Liver (tissue), 9 donors: ENCODE measurements around the gene DYNLT1. TPM values are rescaled to one million over a fixed set of nuclear protein-coding genes. Genes with fewer than 3 reads are reported as not detected.
"Not testable (repeated sequence)": the region's sequence is repeated elsewhere in the genome, so short reads cannot be mapped to it uniquely, and the experiment has no call there.

ENCODE experiments used
- DNase-seq: peaks from one replicate; pipeline ENCODE4 v3.0.0-alpha.2; 2017; ENCODE audit warnings: low spot score
- H3K27ac ChIP-seq, 2 donors: one replicate each; pipeline ENCODE4 v1.7.0; 2013; ENCODE audit warnings: inconsistent platforms in 2 of 2, low read length in 2 of 2, control low read depth in 1 of 2, low read depth in 1 of 2, mild to moderate bottlenecking in 1 of 2
- H3K27me3 ChIP-seq, 4 donors: one replicate each; pipeline versions ENCODE4 v1.6.1 to v1.7.0; 2013; ENCODE audit warnings: low read length in 3 of 4, inconsistent platforms in 1 of 4, mild to moderate bottlenecking in 1 of 4, moderate library complexity in 1 of 4; ENCODE audit not compliant: control insufficient read depth in 4 of 4, insufficient read depth in 4 of 4
- H3K36me3 ChIP-seq, 4 donors: one replicate each; pipeline versions ENCODE4 v1.6.1 to v1.7.0; 2013; ENCODE audit warnings: low read length in 3 of 4, mild to moderate bottlenecking in 3 of 4, low read depth in 1 of 4, moderate library complexity in 1 of 4; ENCODE audit not compliant: control insufficient read depth in 4 of 4, insufficient read depth in 3 of 4
- H3K4me1 ChIP-seq, 4 donors: one replicate each; pipeline versions ENCODE4 v1.6.1 to v1.7.0; 2013; ENCODE audit warnings: low read length in 3 of 4, mild to moderate bottlenecking in 3 of 4, moderate library complexity in 1 of 4; ENCODE audit not compliant: control insufficient read depth in 4 of 4, insufficient read depth in 4 of 4
- H3K4me3 ChIP-seq, 3 donors: one replicate each; pipeline versions ENCODE4 v1.6.1 to v1.7.0; 2013; ENCODE audit warnings: low read length in 3 of 3, control low read depth in 1 of 3, low read depth in 1 of 3, mild to moderate bottlenecking in 1 of 3
- H3K9ac ChIP-seq, 2 donors: one replicate each; pipeline ENCODE4 v1.7.0; 2013; ENCODE audit warnings: low read length in 2 of 2, mild to moderate bottlenecking in 2 of 2, moderate library complexity in 2 of 2, control low read depth in 1 of 2, low read depth in 1 of 2
- H3K9me3 ChIP-seq, 4 donors: one replicate each; pipeline versions ENCODE4 v1.6.1 to v1.7.0; 2013; ENCODE audit warnings: low read length in 3 of 4; ENCODE audit not compliant: control insufficient read depth in 4 of 4
- ATF3 ChIP-seq: IDR thresholded peaks from 2 replicates; pipeline ENCODE4 v1.6.1; 2016; ENCODE audit warnings: antibody characterized with exemption
- EGR1 ChIP-seq, 2 donors: IDR thresholded peaks; 2 replicates each; pipeline ENCODE4 v1.6.1; 2016 to 2018; ENCODE audit warnings: antibody characterized with exemption in 2 of 2, low read depth in 2 of 2
- FOXA1 ChIP-seq: IDR thresholded peaks from 2 replicates; pipeline ENCODE4 v1.6.1; 2016; ENCODE audit warnings: antibody characterized with exemption
- FOXA2 ChIP-seq: IDR thresholded peaks from 2 replicates; pipeline ENCODE4 v1.6.1; 2016; ENCODE audit warnings: antibody characterized with exemption
- GABPA ChIP-seq, 2 donors: IDR thresholded peaks in 1 of 2; conservative IDR thresholded peaks in 1 of 2; 2 replicates each; pipeline ENCODE4 v1.6.1; 2016; ENCODE audit warnings: antibody characterized with exemption in 2 of 2, mild to moderate bottlenecking in 1 of 2, moderate library complexity in 1 of 2
- HNF4A ChIP-seq, 2 donors: conservative IDR thresholded peaks; 2 replicates each; pipeline ENCODE4 v1.6.1; 2016; ENCODE audit warnings: antibody characterized with exemption in 2 of 2, mild to moderate bottlenecking in 2 of 2
- HNF4G ChIP-seq: IDR thresholded peaks from 2 replicates; pipeline ENCODE4 v1.6.1; 2016; ENCODE audit warnings: antibody characterized with exemption
- JUND ChIP-seq, 2 donors: IDR thresholded peaks; 2 replicates each; pipeline ENCODE4 v1.6.1; 2016; ENCODE audit warnings: antibody characterized with exemption in 2 of 2
- MAX ChIP-seq: IDR thresholded peaks from 2 replicates; pipeline ENCODE4 v1.6.1; 2016; ENCODE audit warnings: antibody characterized with exemption
- NR2F2 ChIP-seq: IDR thresholded peaks from 2 replicates; pipeline ENCODE4 v1.6.1; 2016; ENCODE audit warnings: antibody characterized with exemption
- RAD21 ChIP-seq, 2 donors: IDR thresholded peaks; 2 replicates each; pipeline ENCODE4 v1.6.1; 2016; ENCODE audit warnings: antibody characterized with exemption in 2 of 2, mild to moderate bottlenecking in 2 of 2
- RXRA ChIP-seq, 2 donors: IDR thresholded peaks; 2 replicates each; pipeline ENCODE4 v1.6.1; 2017 to 2018; ENCODE audit warnings: antibody characterized with exemption in 2 of 2, mild to moderate bottlenecking in 1 of 2
- TAF1 ChIP-seq: conservative IDR thresholded peaks from 2 replicates; pipeline ENCODE4 v1.6.1; 2016; ENCODE audit warnings: antibody characterized with exemption, mild to moderate bottlenecking
- ZBTB33 ChIP-seq: IDR thresholded peaks from 2 replicates; pipeline ENCODE4 v1.6.1; 2016; ENCODE audit warnings: antibody characterized with exemption
- WGBS: extraction: QIAGEN DNeasy Blood & Tissue Kit; methylation state at CpG from one replicate; pipeline ENCODE4 v1.1.7; 2013; 5-methylcytosine and 5-hydroxymethylcytosine counted together
- polyA plus RNA-seq, 2 donors: library from polyadenylated mRNA; stranded (reverse) in 1 of 2; unstranded in 1 of 2; fragments of 200-250 nt in 1 of 2; fragments of >200 nt in 1 of 2; fragmentation: Nextera tagmentation in 1 of 2; extraction: Ambion mirVana in 1 of 2; gene quantifications; one replicate each; pipeline versions ENCODE4 v1.2.1 to v1.2.3, GENCODE V29; 2013 to 2015
- total RNA-seq, 2 donors: library from RNA; depleted of rRNA; stranded (reverse); fragments of >200 nt; gene quantifications; one replicate each; pipeline ENCODE4 v1.2.3, GENCODE V29; 2014
- donor health status: healthy.
- donor health status: healthy.
- donor health status: healthy.
- donor health status: healthy.
- donor health status: healthy.

The DYNLT1 gene
- total and polyA plus RNA-seq, 4 donors = 17.7 to 86.9 (median 38.3) TPM

GRCh38 chr6:158680015-158680414 is 35.5 kb upstream of the DYNLT1 start (continued):
- TF ChIP-seq ZBTB33 = no peak
- TF ChIP-seq ATF3 = no peak
- no peak for TF ChIP-seq TAF1

GRCh38 chr6:158677906-158678578 is 33.5 kb upstream of the DYNLT1 start:
- Histone ChIP-seq H3K9me3 (no peaks in the 10 kb centered on the region), H3K27ac (no peak overlapping the region), H3K36me3 (no peaks in the 10 kb centered on the region), H3K27me3 (no peaks in the 10 kb centered on the region), H3K4me1 (peaks cover 0 to 11% (median 1%) of the 10 kb centered on the region in 4 donors), H3K4me3 (no peak overlapping the region), H3K9ac (no peak overlapping the region)
- TF ChIP-seq RAD21 (IDR thresholded peaks at IDR 0.05) (no peak), FOXA2 (no peak), EGR1 (IDR thresholded peaks at IDR 0.05; ENCODE audit: low read depth in 2 of 2) (no peak), JUND (IDR thresholded peaks at IDR 0.05) (no peak), ZBTB33 (no peak), RXRA (IDR thresholded peaks at IDR 0.05) (no peak)
- DNase-seq = no peak
- 92% methylated on average over 11 of the region's 11 CpGs for WGBS

GRCh38 chr6:158677094-158677493 is 32.6 kb upstream of the DYNLT1 start:
- H3K27me3 ChIP-seq, H3K4me3 ChIP-seq, DNase-seq, H3K9me3 ChIP-seq, H3K9ac ChIP-seq, H3K27ac ChIP-seq, H3K36me3 ChIP-seq: not testable (repeated sequence)
- H3K4me1 ChIP-seq = peaks cover 0 to 11% (median 1%) of the 10 kb centered on the region in 4 donors
- 97% methylated on average over 3 of the region's 3 CpGs for WGBS

- no peak for DNase-seq
- Histone ChIP-seq H3K4me3 (no peak overlapping the region), H3K9me3 (no peaks in the 10 kb centered on the region), H3K4me1 (peaks cover 0 to 17% (median 3%) of the 10 kb centered on the region in 4 donors), H3K36me3 (no peaks in the 10 kb centered on the region), H3K9ac (no peak overlapping the region), H3K27me3 (no peaks in the 10 kb centered on the region), H3K27ac (peak overlapping the region in 1 of 2 donors; percentile 22)
- WGBS = 63% methylated on average over 14 of the region's 14 CpGs
- no peak for TF ChIP-seq RAD21 (IDR thresholded peaks at IDR 0.05)
- peak in 1 of 2 donors; percentile 59 for TF ChIP-seq RXRA (IDR thresholded peaks at IDR 0.05)
- TF ChIP-seq EGR1 (IDR thresholded peaks at IDR 0.05; ENCODE audit: low read depth in 2 of 2) = no peak
- TF ChIP-seq ATF3 = no peak
- no peak for TF ChIP-seq NR2F2
- peak in 1 of 2 donors; percentile 35 for TF ChIP-seq HNF4A (conservative IDR thresholded peaks at IDR 0.05)
- no peak for TF ChIP-seq GABPA (IDR thresholded peaks at IDR 0.05 in 1 of 2, conservative IDR thresholded peaks at IDR 0.05 in 1 of 2)
- no peak for TF ChIP-seq ZBTB33
- no peak for TF ChIP-seq JUND (IDR thresholded peaks at IDR 0.05)
- no peak for TF ChIP-seq MAX
- TF ChIP-seq HNF4G = no peak
- no peak for TF ChIP-seq FOXA1
These were observed 30.0 kb upstream of the DYNLT1 start for GRCh38 chr6:158674342-158675131.
